Measurements from ENCODE around the gene PCDH7. TPM values are rescaled to one million over a fixed set of nuclear protein-coding genes. Genes with fewer than 3 reads are reported as not detected.

The PCDH7 gene
- total RNA-seq, 2 donors from 2014 or later = 2.6 to 15.6 TPM

DNA sequence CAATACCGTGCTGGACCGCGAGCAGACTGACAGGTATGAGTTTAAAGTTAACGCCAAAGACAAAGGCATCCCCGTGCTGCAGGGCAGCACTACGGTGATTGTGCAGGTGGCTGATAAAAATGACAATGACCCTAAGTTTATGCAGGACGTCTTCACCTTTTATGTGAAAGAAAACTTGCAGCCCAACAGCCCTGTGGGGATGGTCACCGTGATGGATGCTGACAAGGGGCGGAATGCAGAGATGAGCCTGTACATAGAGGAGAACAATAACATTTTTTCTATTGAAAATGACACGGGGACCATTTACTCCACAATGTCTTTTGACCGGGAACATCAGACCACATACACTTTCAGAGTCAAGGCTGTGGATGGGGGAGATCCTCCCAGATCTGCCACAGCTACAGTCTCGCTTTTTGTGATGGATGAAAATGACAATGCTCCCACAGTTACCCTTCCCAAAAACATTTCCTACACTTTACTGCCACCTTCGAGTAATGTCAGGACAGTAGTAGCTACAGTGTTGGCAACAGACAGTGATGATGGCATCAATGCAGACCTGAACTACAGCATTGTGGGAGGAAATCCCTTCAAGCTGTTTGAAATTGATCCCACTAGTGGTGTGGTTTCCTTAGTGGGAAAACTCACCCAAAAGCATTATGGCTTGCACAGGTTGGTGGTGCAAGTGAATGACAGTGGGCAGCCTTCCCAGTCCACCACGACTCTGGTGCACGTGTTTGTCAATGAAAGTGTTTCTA is 3.2 kb downstream of the PCDH7 start:
- DNase-seq = no peak
- no peak for ATAC-seq
- intact Hi-C loops (cut with DNase I, micrococcal nuclease) = loop anchor here in 1 of 2 donors (10.0 kb wide), 1 partner anchor 131 kb away; no protein-coding TSS in a partner anchor

DNA sequence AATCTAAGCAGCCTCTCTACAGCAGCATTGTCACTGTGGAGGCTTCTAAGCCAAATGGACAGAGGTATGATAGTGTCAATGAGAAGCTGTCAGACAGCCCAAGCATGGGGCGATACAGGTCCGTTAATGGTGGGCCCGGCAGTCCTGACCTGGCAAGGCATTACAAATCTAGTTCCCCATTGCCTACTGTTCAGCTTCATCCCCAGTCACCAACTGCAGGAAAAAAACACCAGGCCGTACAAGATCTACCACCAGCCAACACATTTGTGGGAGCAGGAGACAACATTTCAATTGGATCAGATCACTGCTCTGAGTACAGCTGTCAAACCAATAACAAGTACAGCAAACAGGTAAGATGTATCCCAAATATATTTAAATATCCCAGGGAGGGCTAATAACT is 4.1 kb downstream of the PCDH7 start:
- intact Hi-C loops (cut with DNase I, micrococcal nuclease) = loop anchor here in 1 of 2 donors (10.0 kb wide), 1 partner anchor 131 kb away; no protein-coding TSS in a partner anchor
- DNase-seq = no peak
- no peak for ATAC-seq

DNA sequence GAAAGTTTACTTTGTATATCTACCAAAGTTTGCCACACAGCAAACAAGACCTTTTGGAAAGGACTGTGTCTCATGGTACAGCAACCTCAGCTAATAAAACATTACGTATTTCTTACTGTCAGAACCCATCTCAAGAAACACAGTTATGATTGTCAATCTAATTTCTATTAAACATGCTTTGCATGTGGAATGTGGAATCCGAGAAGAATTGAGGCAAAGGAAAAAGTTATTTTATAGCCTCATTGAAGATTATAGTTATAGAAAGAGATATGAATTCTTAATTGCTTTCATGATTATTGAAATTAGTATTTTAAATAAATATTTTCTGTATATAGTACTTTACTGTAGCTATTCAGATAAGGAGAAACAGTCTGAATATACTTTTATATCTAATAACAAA is 5.4 kb downstream of the PCDH7 start:
- ATAC-seq (no peak), DNase-seq (no peak)
- intact Hi-C loops (cut with DNase I, micrococcal nuclease) = loop anchor here in 1 of 2 donors (10.0 kb wide), 1 partner anchor 129 kb away; no protein-coding TSS in a partner anchor

DNA sequence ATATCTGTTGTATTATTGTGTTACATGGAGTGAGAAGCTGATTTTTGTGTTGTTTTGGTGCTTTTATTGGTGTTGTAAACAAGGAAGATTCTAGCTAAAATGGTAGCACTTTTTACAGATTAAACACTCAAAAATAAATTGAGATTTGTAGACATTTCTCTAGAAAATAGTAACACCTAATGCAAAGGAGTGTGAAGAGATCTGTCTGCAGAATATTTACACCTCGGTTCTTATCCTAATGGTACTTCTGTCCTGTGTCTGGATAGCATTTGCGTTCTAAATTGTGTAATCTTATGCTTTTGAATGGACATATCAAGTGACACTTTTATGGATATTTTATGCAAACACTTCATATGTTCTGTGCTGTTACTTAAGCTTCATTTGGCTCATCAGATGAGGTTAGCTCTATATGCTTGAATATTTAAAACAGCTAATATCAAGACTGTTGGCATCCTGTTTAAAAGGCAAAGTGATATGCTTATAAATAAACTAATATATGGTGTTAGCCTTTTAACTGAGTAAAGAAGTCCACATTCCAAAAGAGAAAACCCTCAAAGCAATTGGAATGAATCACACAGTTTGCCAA is 6.0 kb downstream of the PCDH7 start:
- ATAC-seq (no peak), DNase-seq (no peak)
- intact Hi-C loops (cut with DNase I, micrococcal nuclease) = loop anchor here in 1 of 2 donors (10.0 kb wide), 1 partner anchor 129 kb away; no protein-coding TSS in a partner anchor

DNA sequence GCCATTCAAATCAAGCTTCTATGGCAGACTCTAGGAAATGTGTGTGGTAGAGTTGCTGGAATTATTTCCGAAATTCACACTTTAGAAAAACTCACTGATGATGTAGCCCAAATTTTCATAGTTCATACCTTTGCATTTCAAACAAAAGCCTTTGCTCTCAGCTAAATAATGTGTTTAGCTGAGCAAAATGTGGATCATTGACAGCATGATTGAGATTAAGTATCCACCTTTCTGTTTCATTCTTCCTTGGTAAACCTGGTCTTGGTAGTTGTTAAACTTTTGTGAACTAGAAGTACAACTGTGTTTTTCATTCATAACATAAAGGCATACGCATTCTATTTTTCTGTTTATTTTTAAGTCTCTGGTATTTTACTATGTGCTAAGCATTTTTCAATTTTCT is 7.2 kb downstream of the PCDH7 start:
- ATAC-seq (no peak), DNase-seq (no peak)
- intact Hi-C loops (cut with DNase I, micrococcal nuclease) = loop anchor here in 1 of 2 donors (10.0 kb wide), 1 partner anchor 127 kb away; no protein-coding TSS in a partner anchor

DNA sequence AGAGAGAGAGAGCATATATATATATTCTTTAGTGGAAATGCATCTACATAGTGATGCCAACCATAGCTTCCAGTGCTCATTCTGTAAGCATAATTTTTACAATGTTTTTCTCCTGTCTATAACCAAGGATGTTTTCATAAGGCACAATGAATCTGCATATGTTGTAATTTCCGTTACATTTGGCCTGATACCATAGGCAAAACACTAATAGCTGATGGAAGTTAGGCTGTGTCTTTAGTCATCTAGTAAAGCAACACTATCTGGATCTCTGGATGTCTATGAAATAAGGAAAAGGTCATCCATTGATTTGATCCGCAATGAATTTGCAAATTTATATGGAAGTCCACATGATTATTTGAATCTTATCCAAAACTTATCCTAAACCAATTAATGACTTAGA is 8.1 kb downstream of the PCDH7 start:
- ATAC-seq (no peak), DNase-seq (no peak)
- intact Hi-C loops (cut with DNase I, micrococcal nuclease) = loop anchor here in 1 of 2 donors (10.0 kb wide), 1 partner anchor 126 kb away; no protein-coding TSS in a partner anchor

DNA sequence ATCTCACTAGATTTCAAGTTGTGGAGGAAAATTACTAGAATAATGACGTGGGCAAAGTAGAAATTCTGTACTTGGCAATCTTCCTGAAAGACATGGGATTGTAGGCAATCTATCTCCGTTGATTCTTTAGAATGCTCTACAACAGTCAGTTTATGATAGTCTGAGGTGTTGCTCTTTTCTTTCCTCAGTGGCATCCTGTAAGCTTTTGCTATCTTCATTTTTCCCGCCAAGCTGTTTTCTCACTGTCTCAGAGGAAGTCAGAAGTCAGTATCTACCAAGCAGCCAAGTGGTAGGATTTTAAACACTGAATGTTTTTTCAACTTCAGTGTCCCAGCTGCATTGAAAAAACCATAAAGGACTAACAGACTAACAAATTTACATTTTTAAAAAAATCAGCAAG is 23.7 kb downstream of the PCDH7 start:
- intact Hi-C loops (cut with DNase I, micrococcal nuclease) = no loop called here
- no peak for ATAC-seq
- no peak for DNase-seq

DNA sequence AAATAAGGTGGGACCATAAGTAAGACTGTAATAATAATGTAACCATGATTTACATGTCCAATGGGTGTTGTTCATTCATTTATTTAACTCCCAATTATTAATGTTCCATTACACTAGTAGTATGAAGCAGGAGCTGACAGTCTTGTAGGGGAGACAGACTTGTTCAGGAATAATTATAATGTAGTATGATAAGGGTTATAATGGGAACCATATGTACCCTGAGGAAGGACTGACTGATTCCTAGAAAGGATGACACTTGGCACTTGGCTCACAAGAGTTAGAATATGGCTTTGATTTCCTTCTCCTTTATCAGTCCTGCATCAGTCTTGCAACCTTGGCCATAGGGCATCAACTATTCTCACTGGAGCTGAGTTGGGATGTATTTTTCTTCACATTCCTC is 24.2 kb downstream of the PCDH7 start:
- ATAC-seq (no peak), DNase-seq (no peak)
- intact Hi-C loops (cut with DNase I, micrococcal nuclease) = no loop called here

DNA sequence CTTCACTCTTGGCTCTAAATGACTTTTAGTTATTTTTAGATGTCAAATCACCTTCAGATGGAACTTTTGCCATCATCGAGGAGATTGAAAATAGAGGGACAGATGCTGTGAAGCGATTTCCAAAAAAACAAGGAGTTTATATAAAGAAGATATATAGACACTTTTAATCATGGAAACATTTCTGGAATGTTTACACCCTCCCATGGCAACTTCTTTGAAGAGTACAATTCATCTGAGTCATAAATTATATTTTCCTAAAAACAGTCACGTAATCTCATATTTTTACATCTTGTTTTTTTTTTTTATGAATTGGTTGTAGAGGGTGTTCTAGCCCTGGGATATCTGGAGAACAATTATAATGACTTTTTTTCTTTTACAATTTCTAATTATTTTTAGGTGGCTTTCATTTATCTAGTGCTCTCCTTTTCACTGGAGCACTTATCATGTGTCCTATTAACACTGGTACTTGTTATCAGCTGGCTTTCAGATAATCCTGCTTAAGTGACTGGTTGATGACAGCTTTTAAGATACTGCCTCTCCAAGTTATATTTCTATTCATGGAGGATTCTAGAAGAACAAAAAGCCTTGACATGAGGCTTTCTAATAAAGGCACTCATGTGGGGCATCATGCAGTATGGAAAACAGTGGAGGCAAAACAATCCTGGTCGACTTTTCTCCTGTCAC is 24.9 kb downstream of the PCDH7 start:
- DNase-seq = no peak
- ATAC-seq = no peak
- intact Hi-C loops (cut with DNase I, micrococcal nuclease) = no loop called here

DNA sequence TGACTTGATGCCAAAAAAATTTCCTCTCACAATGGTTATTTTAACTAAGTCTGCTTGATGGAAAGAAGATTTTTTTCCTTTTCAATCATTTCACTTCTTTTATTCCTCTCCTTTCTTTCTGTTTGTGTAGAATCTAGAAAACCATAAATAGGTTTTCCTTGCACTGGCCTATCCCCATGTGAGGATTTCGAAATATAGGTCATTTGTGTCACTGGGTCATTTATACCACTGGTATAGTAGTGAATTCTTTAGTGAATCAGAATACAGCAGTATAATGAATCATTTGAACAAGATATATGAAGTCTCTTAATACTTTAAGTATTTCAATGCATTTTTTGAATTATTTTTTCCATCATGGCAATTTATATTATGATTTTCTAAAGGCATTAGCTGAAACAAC is 26.6 kb downstream of the PCDH7 start:
- ATAC-seq (no peak), DNase-seq (no peak)
- intact Hi-C loops (cut with DNase I, micrococcal nuclease) = no loop called here

DNA sequence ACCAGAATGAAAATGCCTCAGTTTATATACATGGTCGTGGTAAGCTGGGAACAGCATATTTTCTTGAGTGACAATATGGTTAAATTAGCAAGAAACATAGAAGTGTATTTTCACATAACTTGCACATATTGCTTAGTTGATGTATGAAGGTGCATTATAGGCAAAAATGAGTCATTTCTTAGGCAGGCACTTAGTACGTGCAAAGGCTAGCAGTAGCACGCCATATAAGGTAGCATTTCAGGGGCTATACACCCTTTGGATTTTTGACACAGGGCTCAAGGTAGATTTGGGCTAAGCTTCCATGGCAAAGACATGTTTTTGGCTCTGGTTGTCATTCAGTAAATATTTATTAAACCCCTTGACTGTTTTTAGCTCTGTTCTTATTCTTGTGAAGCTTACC is 33.1 kb downstream of the PCDH7 start:
- intact Hi-C loops (cut with DNase I, micrococcal nuclease) = no loop called here
- DNase-seq (no peak), ATAC-seq (no peak)

DNA sequence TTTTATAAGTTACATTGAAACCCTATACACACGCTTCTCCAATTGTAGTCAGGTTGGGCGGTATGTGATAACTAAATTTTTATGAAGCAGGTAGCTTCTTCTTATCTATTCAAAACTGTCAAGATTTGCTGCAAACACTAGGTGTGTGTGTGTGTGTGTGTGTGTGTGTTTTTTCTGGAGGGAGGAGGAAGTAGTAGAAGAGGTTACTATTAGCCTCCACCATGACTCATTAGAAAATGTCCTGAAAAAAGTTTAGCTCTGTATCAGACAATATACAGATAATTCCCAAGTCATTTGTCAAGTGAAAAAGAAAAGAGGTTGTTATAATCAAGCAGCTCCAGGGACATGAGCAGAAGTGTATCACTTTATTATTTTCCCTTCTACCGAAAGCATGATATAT is 33.9 kb downstream of the PCDH7 start:
- ATAC-seq = no peak
- intact Hi-C loops (cut with DNase I, micrococcal nuclease) = no loop called here
- DNase-seq = no peak

DNA sequence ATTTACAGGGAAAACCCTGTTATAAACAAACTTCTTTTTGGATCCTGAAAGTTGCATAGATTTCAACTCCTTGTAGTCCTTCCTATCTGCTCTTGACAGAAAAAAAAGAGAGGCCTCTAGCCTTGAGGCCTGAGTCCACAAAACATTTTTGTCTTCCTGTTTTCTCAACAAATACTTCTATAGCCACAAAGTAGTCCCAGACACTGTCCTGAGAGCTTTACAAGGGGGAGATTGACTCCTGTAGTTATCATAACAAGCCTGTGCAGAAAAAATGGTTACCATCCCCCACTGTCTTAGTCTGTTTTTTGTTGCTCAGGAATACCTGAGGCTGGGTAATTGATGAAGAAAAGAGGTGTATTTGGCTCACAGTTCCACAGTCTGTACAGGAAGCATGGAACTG is 35.2 kb downstream of the PCDH7 start:
- ATAC-seq = no peak
- intact Hi-C loops (cut with DNase I, micrococcal nuclease) = no loop called here

DNA sequence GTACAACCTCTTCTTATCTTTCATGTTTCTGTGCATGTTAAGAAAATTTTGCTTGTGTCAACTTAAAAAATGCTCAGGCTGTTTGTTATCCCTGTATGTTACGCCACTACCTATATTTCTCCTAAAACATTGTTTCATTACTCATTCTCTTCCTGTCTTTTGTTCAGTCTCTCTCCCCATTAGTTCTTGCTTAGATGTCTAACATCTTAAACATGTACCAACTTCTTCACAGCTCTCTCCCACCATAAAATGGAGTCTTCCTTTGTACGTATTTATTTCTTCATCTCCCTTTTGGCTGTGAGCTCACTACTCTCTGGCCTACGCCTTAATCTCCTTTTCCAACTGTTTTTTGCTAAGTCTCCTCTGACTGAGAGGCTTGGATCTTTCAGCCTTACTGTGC is 36.4 kb downstream of the PCDH7 start:
- intact Hi-C loops (cut with DNase I, micrococcal nuclease) = no loop called here

More for the DNA sequence above, 35.2 kb downstream of the PCDH7 start:
- DNase-seq = no peak

DNA sequence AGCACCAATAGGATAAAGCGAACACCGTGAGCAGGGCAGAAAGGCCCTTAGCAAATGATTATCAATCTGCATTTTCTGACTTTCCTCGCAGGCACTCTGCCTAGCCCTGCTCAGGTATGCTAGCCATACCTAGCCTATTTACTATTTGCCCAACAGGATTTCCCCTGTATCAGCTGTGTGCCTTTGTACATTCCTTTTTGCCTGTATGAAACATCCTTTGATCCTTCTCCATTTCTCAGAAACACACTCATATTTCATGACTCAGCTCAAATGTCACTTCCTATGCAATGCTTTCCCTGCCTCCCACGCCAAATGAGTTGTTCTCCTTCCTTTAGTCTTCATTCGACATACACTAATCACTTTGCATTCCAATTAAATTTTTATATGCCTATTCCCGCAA is 37.2 kb downstream of the PCDH7 start:
- ATAC-seq (no peak), DNase-seq (no peak)
- intact Hi-C loops (cut with DNase I, micrococcal nuclease) = no loop called here

More for the DNA sequence above, 36.4 kb downstream of the PCDH7 start:
- ATAC-seq (no peak), DNase-seq (no peak)

DNA sequence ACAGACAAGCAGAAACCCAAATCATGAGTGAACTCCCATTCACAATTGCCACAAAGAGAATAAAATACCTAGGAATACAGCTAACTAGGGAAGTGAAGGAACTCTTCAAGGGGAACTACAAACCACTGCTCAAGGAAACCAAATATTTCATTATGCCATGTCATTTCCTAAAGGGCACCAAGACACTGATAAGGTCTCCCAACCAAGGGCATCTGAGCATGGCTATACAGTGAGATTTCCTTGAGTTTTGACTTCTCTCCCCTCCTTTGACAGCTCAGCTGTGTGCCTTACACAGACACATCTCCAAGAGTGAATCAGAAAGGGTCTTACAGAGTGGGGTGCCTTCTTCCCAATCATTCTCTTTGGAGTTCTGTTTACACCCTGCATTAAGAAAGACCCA is 40.4 kb downstream of the PCDH7 start:
- intact Hi-C loops (cut with DNase I, micrococcal nuclease) = no loop called here
- DNase-seq = no peak
- no peak for ATAC-seq

DNA sequence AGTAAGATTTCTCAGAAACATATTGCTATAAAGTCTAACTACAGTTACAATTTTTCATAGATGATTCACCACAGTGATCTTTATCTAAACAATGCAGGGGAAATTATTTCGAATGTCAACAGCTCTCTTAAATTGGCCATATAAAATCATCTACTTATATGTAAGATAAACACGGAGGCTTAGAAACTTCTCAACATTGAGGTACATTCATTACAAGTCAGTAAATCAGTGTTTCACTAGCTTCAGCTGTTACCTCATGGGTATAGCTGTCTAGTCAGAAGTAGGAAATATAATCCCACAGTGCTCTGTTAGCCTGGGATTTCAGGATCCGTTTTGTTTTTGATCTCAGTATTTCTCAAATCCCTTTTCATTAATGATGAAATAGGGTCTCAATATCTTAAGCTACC is 43.2 kb downstream of the PCDH7 start:
- ATAC-seq (peak; percentile 34), DNase-seq (no peak)
- intact Hi-C loops (cut with DNase I, micrococcal nuclease) = no loop called here

DNA sequence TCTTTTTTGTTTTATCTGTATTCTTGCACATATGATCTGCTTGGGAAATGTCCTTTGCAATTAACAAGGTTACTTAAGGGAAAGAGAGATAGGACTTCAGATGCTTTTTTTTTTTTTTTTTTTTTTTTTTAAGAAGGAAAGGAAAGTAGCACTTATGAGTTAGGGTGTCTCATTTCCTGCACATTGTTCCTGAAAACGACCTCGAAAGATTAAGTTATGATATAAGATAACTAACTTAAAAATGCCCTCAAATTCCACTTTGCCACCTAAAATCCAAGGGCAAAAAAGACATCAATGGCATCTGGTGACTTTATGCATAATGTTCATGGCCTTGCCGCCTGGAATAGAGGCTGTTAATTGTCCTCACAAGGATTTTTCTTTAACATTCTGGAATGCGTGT is 44.9 kb downstream of the PCDH7 start:
- DNase-seq (no peak), ATAC-seq (no peak)
- intact Hi-C loops (cut with DNase I, micrococcal nuclease) = no loop called here

DNA sequence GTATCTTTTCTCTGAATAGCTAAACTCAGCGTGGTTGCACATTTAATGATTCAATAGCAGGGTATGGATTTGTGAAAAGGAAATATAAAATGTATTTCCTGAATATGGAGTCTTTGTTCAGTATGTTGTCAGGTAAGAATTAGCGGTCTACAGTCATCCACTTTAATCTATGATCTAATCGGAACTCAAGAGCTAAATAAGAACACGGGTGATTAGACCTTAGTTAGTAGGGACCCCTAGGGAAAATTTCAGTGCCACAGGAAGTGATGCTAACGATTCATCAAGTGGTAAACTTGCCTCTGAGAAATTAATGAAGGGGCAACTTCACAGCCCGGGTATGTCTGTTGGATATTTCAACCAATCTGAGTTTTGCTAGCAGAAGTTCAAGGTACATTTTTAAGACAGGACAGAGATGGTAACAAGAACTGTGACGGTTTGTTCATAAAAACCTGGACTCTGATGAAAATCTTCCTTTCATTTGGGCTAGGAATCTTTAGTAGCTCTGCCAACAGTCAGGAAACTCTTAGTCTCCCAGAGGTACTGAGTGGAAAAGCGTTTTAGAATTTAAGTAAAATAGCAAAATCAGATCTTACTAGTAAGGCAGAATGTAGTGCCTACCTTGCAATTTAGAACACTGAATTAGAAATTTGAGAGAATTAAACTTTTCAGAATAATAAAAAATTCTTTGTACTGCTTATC is 47.1 kb downstream of the PCDH7 start:
- intact Hi-C loops (cut with DNase I, micrococcal nuclease) = no loop called here

More for the DNA sequence above, 47.1 kb downstream of the PCDH7 start:
- no peak for DNase-seq
- ATAC-seq = no peak
